OCI-LY7 (cell line): ENCODE results near the gene ZDHHC22. TPM values are rescaled to one million over a fixed set of nuclear protein-coding genes. Genes with fewer than 3 reads are reported as not detected.

Source experiments
- BruUV-seq: library from RNA; stranded (reverse); fragments of 400-500 nt; replicated peaks from 2 replicates; lab custom pipeline; 2021; lab: Mats Ljungman, UMichigan
- CTCF ChIA-PET: fragments of 300-600 bp; sonication (Branson Sonifier 250); formaldehyde crosslinking; loops from one replicate; lab custom pipeline; 2022; ENCODE audit warnings: antibody characterized with exemption; ENCODE audit not compliant: unreplicated experiment; lab: Charles Lee
- POLR2A ChIA-PET: fragments of 300-600 bp; sonication (Branson Sonifier 250); formaldehyde crosslinking; loops from one replicate; lab custom pipeline; 2022; ENCODE audit warnings: antibody characterized with exemption; lab: Charles Lee
- DNase-seq: peaks from one replicate; pipeline ENCODE4 v3.0.0-alpha.2; 2015; ENCODE audit warnings: low spot score
- H2AFZ ChIP-seq: fragments of 200-600 bp; sonication (generic), shearing (Covaris generic); 2 replicates; pipeline ENCODE4 v1.6.1; 2014; ENCODE audit warnings: mild to moderate bottlenecking, antibody characterized with exemption, low read length, moderate library complexity
- H3K27ac ChIP-seq: fragments of 200-600 bp; sonication (generic); 2 replicates; pipeline ENCODE4 v1.5.1; 2014; ENCODE audit warnings: mixed run types, low read depth, mild to moderate bottlenecking, moderate library complexity, low read length, inconsistent platforms; ENCODE audit not compliant: poor library complexity, severe bottlenecking
- H3K36me3 ChIP-seq: fragments of 200-600 bp; sonication (generic); 2 replicates; pipeline ENCODE4 v1.6.1; 2014; ENCODE audit warnings: mild to moderate bottlenecking, antibody characterized with exemption, low read length, moderate library complexity, mixed read lengths; ENCODE audit not compliant: insufficient read depth
- H3K4me1 ChIP-seq: fragments of 200-600 bp; sonication (generic); 2 replicates; pipeline ENCODE4 v1.5.1; 2014; ENCODE audit warnings: mild to moderate bottlenecking, low read length; ENCODE audit not compliant: insufficient read depth, poor library complexity, severe bottlenecking
- H3K4me2 ChIP-seq: fragments of 200-600 bp; sonication (generic); 2 replicates; pipeline ENCODE4 v1.6.1; 2014; ENCODE audit warnings: mild to moderate bottlenecking, low read length
- H3K4me3 ChIP-seq: fragments of 200-600 bp; sonication (generic); 2 replicates; pipeline ENCODE4 v1.5.1; 2014; ENCODE audit warnings: mild to moderate bottlenecking, low read depth, low read length; ENCODE audit not compliant: poor library complexity, severe bottlenecking
- H3K79me2 ChIP-seq: fragments of 200-600 bp; sonication (generic); 2 replicates; pipeline ENCODE4 v1.6.1; 2016; ENCODE audit warnings: low read depth, mild to moderate bottlenecking, low read length, moderate library complexity, mixed read lengths; ENCODE audit not compliant: insufficient read depth
- H3K9me2 ChIP-seq: fragments of 200-600 bp; sonication (generic); 2 replicates; pipeline ENCODE4 v1.6.1; 2016; ENCODE audit warnings: mild to moderate bottlenecking, low read length, mixed read lengths; ENCODE audit not compliant: insufficient read depth
- H3K9me3 ChIP-seq: fragments of 200-600 bp; sonication (generic); 2 replicates; pipeline ENCODE4 v1.6.1; 2014; ENCODE audit warnings: mild to moderate bottlenecking, mixed run types, low read length, mixed read lengths
- H4K20me1 ChIP-seq: fragments of 200-600 bp; sonication (generic); 2 replicates; pipeline ENCODE4 v1.6.1; 2014; ENCODE audit warnings: mild to moderate bottlenecking, antibody characterized with exemption, low read length, moderate library complexity, mixed read lengths; ENCODE audit not compliant: insufficient read depth
- EZH2phosphoT487 ChIP-seq: fragments of 200-600 bp; sonication (generic); IDR thresholded peaks from 2 replicates; pipeline ENCODE4 v1.6.1; 2018; ENCODE audit warnings: low read depth, borderline replicate concordance, mild to moderate bottlenecking, mixed run types, antibody characterized with exemption, low read length, moderate library complexity, mixed read lengths
- intact Hi-C: fragments of 100-400 bp; cut with micrococcal nuclease; formaldehyde crosslinking; loops from one replicate; pipeline ENCODE4 v1.10.0; 2022; ENCODE audit not compliant: unreplicated experiment
- total RNA-seq, 2 experiments: library from RNA; depleted of rRNA in 1 of 2; stranded (reverse); fragments of >200 nt in 1 of 2; shearing (Covaris generic) in 1 of 2; gene quantifications; 2 replicates each; pipeline ENCODE4 v1.2.3, GENCODE V29; 2014 to 2022
- TF ChIP-seq, protein P1 (sequence below): fragments of 200-600 bp; sonication (generic); conservative IDR thresholded peaks from 2 replicates; pipeline ENCODE4 v1.5.1; 2014; ENCODE audit warnings: mild to moderate bottlenecking, antibody characterized with exemption, low read length, moderate library complexity, mixed read lengths

ZDHHC22 gene
- total RNA-seq, 2 experiments from 2014 or later, result not detected

DNA sequence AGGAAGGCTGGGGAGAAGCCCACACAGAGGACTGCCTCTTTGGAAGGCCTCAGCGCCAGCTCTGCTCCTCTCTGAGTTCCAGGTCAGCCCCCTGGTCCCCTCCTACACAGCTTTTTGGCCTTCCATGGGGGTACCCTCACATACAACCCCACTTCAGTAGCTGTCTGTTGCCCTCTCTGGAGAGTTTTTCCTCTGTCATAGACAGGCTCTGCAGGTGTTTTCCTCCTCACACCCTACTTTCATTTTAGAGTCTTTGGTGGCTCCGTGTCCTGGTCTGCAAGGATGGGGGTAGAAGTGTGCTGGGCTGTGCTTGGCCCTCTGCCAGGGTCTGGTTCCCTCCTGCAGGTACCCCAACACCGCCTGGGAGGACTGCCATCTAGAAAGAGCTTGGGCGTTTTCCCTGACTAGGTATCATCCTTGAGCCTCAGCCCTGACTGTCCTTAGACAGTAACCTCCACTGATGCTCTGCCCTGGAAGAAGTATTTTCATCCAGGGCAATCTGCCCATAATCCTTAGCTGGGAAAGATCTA lies 15.1 kb downstream of the ZDHHC22 start:
- Histone ChIP-seq H3K9me2 (no peaks in the 10 kb centered on the region), H3K4me3 (no peak overlapping the region), H3K79me2 (no peaks in the 10 kb centered on the region; the same call in 1 of the 2 replicates), H3K4me1 (peaks cover 51% of the 10 kb centered on the region), H3K9me3 (no peaks in the 10 kb centered on the region), H4K20me1 (no peaks in the 10 kb centered on the region), H3K27ac (no peak overlapping the region), H2AFZ (no peak overlapping the region), H3K36me3 (no peaks in the 10 kb centered on the region), H3K4me2 (no peak overlapping the region; the same call in 1 of the 2 replicates)
- POLR2A ChIA-PET, result interaction anchor here (0.7 to 1.0 kb wide), 2 partner anchors 16 to 27 kb away, joined by 3 read pairs; no protein-coding TSS in a partner anchor
- BruUV-seq, result no TSS peak
- intact Hi-C loops, result no loop called here
- no peak for DNase-seq
- no peak for TF ChIP-seq EZH2phosphoT487
- TF ChIP-seq, protein P1, sequence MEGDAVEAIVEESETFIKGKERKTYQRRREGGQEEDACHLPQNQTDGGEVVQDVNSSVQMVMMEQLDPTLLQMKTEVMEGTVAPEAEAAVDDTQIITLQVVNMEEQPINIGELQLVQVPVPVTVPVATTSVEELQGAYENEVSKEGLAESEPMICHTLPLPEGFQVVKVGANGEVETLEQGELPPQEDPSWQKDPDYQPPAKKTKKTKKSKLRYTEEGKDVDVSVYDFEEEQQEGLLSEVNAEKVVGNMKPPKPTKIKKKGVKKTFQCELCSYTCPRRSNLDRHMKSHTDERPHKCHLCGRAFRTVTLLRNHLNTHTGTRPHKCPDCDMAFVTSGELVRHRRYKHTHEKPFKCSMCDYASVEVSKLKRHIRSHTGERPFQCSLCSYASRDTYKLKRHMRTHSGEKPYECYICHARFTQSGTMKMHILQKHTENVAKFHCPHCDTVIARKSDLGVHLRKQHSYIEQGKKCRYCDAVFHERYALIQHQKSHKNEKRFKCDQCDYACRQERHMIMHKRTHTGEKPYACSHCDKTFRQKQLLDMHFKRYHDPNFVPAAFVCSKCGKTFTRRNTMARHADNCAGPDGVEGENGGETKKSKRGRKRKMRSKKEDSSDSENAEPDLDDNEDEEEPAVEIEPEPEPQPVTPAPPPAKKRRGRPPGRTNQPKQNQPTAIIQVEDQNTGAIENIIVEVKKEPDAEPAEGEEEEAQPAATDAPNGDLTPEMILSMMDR, result no peak
- CTCF ChIA-PET, result no interaction called here

DNA sequence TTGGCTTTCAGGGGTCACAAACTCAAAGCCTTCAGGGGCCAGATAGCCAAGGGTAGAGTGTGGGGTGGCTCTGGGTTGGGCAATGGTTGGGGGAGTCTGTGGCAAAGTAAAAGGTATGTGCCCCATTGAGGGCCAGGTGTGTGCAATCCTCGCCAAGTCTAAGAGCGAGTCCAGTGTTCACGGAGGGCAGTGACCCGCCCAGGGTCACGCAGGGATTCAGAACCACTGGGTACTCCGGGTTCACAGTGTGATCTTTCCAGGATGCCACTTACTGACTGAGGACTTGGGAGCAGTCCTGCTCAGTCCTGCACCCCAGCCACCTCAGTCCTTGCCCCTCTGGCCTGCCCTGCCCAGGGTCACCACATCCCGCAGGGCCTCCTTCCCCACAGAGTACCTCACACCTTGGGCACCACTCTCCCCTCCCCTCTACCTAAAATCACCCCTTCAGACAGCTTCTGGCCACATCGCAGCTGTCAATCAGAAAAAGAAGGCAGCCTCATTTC lies 15.7 kb downstream of the ZDHHC22 start:
- POLR2A ChIA-PET, result interaction anchor here (1.0 kb wide), 1 partner anchor 26 kb away, joined by 3 read pairs; no protein-coding TSS in a partner anchor
- Histone ChIP-seq H3K27ac (no peak overlapping the region), H3K79me2 (no peaks in the 10 kb centered on the region; the same call in 1 of the 2 replicates), H3K9me3 (no peaks in the 10 kb centered on the region), H4K20me1 (no peaks in the 10 kb centered on the region), H3K4me3 (no peak overlapping the region), H3K36me3 (no peaks in the 10 kb centered on the region), H3K4me2 (no peak overlapping the region), H3K4me1 (peaks cover 56% of the 10 kb centered on the region), H3K9me2 (no peaks in the 10 kb centered on the region), H2AFZ (no peak overlapping the region)
- BruUV-seq, result no TSS peak
- CTCF ChIA-PET, result no interaction called here
- no peak for DNase-seq
- intact Hi-C loops, result no loop called here
- TF ChIP-seq, protein P1, result no peak
- TF ChIP-seq EZH2phosphoT487, result no peak

DNA sequence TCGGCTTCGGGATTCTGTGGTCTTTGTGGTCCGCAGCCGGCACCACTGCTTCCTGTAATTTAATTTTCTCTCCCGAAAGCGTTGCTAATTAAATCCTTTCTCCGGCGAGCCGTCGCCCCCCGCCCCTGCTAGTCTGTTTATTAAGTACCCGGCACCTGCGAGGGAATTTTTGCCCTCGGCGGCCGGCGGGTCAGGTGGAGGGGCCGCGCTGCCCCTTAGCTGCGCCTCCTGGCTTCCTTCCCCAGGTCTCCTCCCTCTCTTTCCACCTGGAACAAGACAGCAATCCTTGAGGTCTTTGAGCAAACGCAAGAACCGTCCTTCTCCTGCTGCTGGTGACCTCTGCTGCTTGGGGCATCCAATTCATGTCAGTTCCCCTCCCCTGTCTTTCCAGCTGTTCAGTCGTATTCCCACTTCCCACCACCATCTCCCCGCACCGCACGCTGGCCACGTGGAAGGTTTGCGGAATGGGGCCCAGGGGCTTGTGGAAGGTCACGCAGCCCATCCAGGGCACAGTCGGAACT lies 16.2 kb downstream of the ZDHHC22 start:
- POLR2A ChIA-PET, result interaction anchor here (1.0 kb wide), 1 partner anchor 26 kb away, joined by 3 read pairs; no protein-coding TSS in a partner anchor
- no peak for TF ChIP-seq EZH2phosphoT487
- TF ChIP-seq, protein P1, result no peak; the same call in 1 of the 2 replicates
- Histone ChIP-seq H3K4me1 (peaks cover 61% of the 10 kb centered on the region), H3K9me2 (no peaks in the 10 kb centered on the region), H3K79me2 (no peaks in the 10 kb centered on the region; the same call in 1 of the 2 replicates), H3K9me3 (no peaks in the 10 kb centered on the region), H2AFZ (no peak overlapping the region), H3K27ac (no peak overlapping the region), H3K4me3 (peak overlapping the region; percentile 39), H3K36me3 (no peaks in the 10 kb centered on the region), H4K20me1 (no peaks in the 10 kb centered on the region), H3K4me2 (peak overlapping the region; percentile 79; the same call in 1 of the 2 replicates)
- CTCF ChIA-PET, result no interaction called here
- BruUV-seq, result no TSS peak
- intact Hi-C loops, result no loop called here
- DNase-seq, result no peak
